ENCODE results near the gene ASB10.

GRCh38 chr7:151141855-151142685, 45.0 kb downstream of the ASB10 start:
- TF ChIP-seq CTCF (IDR thresholded peaks at IDR 0.05) (no peak), EP300 (IDR thresholded peaks at IDR 0.05) (no peak), POLR2A (IDR thresholded peaks at IDR 0.05) (no peak), POLR2AphosphoS5 (IDR thresholded peaks at IDR 0.05) (no peak)
